Measurements from ENCODE around the gene FGF12.

DNA sequence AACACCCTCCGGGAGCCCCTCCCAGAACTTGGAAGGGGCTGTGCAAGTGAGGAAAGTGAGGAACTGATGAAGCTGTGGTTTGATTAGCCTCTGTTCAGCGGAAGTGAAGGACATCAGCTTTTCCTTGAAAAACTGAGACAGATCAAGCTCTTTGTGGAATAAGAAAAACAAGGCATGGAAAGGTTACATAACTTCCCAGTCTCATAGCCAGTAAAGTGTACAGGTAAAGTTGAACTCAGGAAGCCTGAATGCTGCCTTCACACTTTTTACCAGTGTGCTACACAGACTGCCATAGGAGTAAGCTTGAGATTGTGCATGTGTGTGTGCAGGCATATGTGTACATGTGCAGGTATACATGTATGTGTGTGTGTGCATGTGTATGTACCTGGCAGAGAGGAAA, 293.2 kb downstream of the FGF12 start:
- TF ChIP-seq CTCF (IDR thresholded peaks at IDR 0.05) (no peak), POLR2A (IDR thresholded peaks at IDR 0.05) (no peak)
